GM23338 (cell line): ENCODE results near the gene PPP1R12A. TPM values are rescaled to one million over a fixed set of nuclear protein-coding genes. Genes with fewer than 3 reads are reported as not detected.

Experiments used
- ATAC-seq: fragments of 200-7000 bp; cut with Tn5 transposase; 3 replicates; pipeline ENCODE4 v1.9.1; 2020
- DNase-seq: peaks from one replicate; pipeline ENCODE4 v3.0.0-alpha.2; 2015; ENCODE audit warnings: low spot score
- H2AFZ ChIP-seq: fragments of 200-600 bp; sonication (generic); 2 replicates; pipeline ENCODE4 v1.8.0; 2016; ENCODE audit warnings: antibody characterized with exemption, mild to moderate bottlenecking, moderate library complexity
- H3F3A ChIP-seq: fragments of 200-600 bp; sonication (generic); replicated peaks from 2 replicates; pipeline ENCODE4 v1.8.0; 2017; ENCODE audit warnings: antibody characterized with exemption, mixed run types, low read depth
- H3K27ac ChIP-seq: fragments of 200-600 bp; sonication (generic); 2 replicates; pipeline ENCODE4 v1.6.1; 2016; ENCODE audit warnings: low read depth
- H3K27me3 ChIP-seq: fragments of 200-600 bp; sonication (generic); 2 replicates; pipeline ENCODE4 v1.8.0; 2016; ENCODE audit warnings: mild to moderate bottlenecking, mixed run types, moderate library complexity; ENCODE audit not compliant: insufficient read depth
- H3K36me3 ChIP-seq: fragments of 200-600 bp; sonication (generic); 2 replicates; pipeline ENCODE4 v1.8.0; 2016; ENCODE audit warnings: mild to moderate bottlenecking; ENCODE audit not compliant: insufficient read depth
- H3K4me1 ChIP-seq: fragments of 200-600 bp; sonication (generic); 2 replicates; pipeline ENCODE4 v1.8.0; 2016; ENCODE audit warnings: mild to moderate bottlenecking, moderate library complexity; ENCODE audit not compliant: insufficient read depth
- H3K4me2 ChIP-seq: fragments of 200-600 bp; sonication (generic); 2 replicates; pipeline ENCODE4 v1.7.1; 2017; ENCODE audit warnings: mixed run types
- H3K4me3 ChIP-seq: fragments of 200-600 bp; sonication (generic); 2 replicates; pipeline ENCODE4 v1.6.1; 2016; ENCODE audit warnings: mixed run types
- H3K79me2 ChIP-seq: fragments of 200-600 bp; sonication (generic); replicated peaks from 2 replicates; pipeline ENCODE4 v1.8.0; 2017; ENCODE audit warnings: mild to moderate bottlenecking; ENCODE audit not compliant: insufficient read depth
- H3K9me2 ChIP-seq: fragments of 200-600 bp; sonication (generic); 2 replicates; pipeline ENCODE4 v1.8.0; 2017; ENCODE audit not compliant: insufficient read depth
- H4K20me1 ChIP-seq: fragments of 200-600 bp; sonication (generic); replicated peaks from 2 replicates; pipeline ENCODE4 v1.8.0; 2017; ENCODE audit warnings: mild to moderate bottlenecking; ENCODE audit not compliant: insufficient read depth
- H3K27ac Mint-ChIP-seq: 2 replicates; pipeline ENCODE4 v1.8.0; 2020; ENCODE audit warnings: inconsistent platforms, mild to moderate bottlenecking, moderate library complexity, mixed read lengths
- H3K27me3 Mint-ChIP-seq: 3 replicates; pipeline ENCODE4 v1.8.0; 2022; ENCODE audit warnings: low read depth, mild to moderate bottlenecking, moderate library complexity, mixed read lengths, inconsistent platforms; ENCODE audit not compliant: insufficient read depth, poor library complexity
- H3K36me3 Mint-ChIP-seq: 3 replicates; pipeline ENCODE4 v1.8.0; 2021; ENCODE audit warnings: low read depth, mild to moderate bottlenecking, inconsistent platforms, moderate library complexity, mixed read lengths
- H3K4me1 Mint-ChIP-seq: 3 replicates; pipeline ENCODE4 v1.8.0; 2020; ENCODE audit warnings: mild to moderate bottlenecking, inconsistent platforms, mixed read lengths
- H3K4me3 Mint-ChIP-seq: 3 replicates; pipeline ENCODE4 v1.8.0; 2021; ENCODE audit warnings: moderate library complexity, mild to moderate bottlenecking, inconsistent platforms, mixed read lengths
- H3K9me3 Mint-ChIP-seq: 3 replicates; pipeline ENCODE4 v1.8.0; 2020; ENCODE audit warnings: moderate library complexity, mild to moderate bottlenecking, inconsistent platforms, mixed read lengths
- CREB1 ChIP-seq: fragments of 250-450 bp; sonication (Bioruptor Pico); IDR thresholded peaks from 2 replicates; pipeline ENCODE4 v1.5.0; 2020; ENCODE audit warnings: low read depth, mild to moderate bottlenecking, moderate library complexity
- EZH2 ChIP-seq: fragments of 200-600 bp; sonication (generic); IDR thresholded peaks from one replicate; pipeline ENCODE4 v1.8.0; 2017; ENCODE audit warnings: antibody characterized with exemption, mild to moderate bottlenecking, low read depth; ENCODE audit not compliant: unreplicated experiment
- EZH2phosphoT487 ChIP-seq: fragments of 200-600 bp; sonication (generic); IDR thresholded peaks from one replicate; pipeline ENCODE4 v1.8.1; 2018; ENCODE audit warnings: antibody characterized with exemption; ENCODE audit not compliant: unreplicated experiment
- POLR2AphosphoS5 ChIP-seq: IDR thresholded peaks from 2 replicates; pipeline ENCODE4 v1.6.1; 2016; ENCODE audit warnings: antibody characterized with exemption, low read depth
- STAT1 ChIP-seq: IDR thresholded peaks from one replicate; pipeline ENCODE4 v1.6.1; 2016; ENCODE audit warnings: antibody characterized with exemption; ENCODE audit not compliant: unreplicated experiment
- ZNF114 ChIP-seq: fragments of 250-450 bp; sonication (Bioruptor Pico); IDR thresholded peaks from 2 replicates; pipeline ENCODE4 v1.5.0; 2020; ENCODE audit warnings: mild to moderate bottlenecking, moderate library complexity
- ZNF331 ChIP-seq: fragments of 250-450 bp; sonication (Bioruptor Pico); IDR thresholded peaks from 2 replicates; pipeline ENCODE4 v1.5.0; 2020; ENCODE audit warnings: low read depth, mild to moderate bottlenecking, moderate library complexity
- polyA plus RNA-seq: library from polyadenylated mRNA; unstranded; fragments of >200 nt; fragmentation: Nextera tagmentation; extraction: Ambion mirVana; gene quantifications from 2 replicates; pipeline ENCODE4 v1.2.1, GENCODE V29; 2016
- total RNA-seq: library from RNA; depleted of rRNA; stranded (reverse); fragments of >200 nt; shearing (Covaris generic); gene quantifications from 2 replicates; pipeline ENCODE4 v1.2.3, GENCODE V29; 2014
- TF ChIP-seq, protein P1 (sequence below), 2 experiments: fragments of 200-600 bp in 1 of 2; sonication (generic) in 1 of 2; conservative IDR thresholded peaks; 2 replicates each; pipeline versions ENCODE4 v1.5.1 to v1.6.1; 2016 to 2017; ENCODE audit warnings: antibody characterized with exemption in 2 of 2, low read depth in 2 of 2, mild to moderate bottlenecking in 2 of 2, moderate library complexity in 1 of 2
- TF ChIP-seq, protein P2 (sequence below): IDR thresholded peaks from 2 replicates; pipeline ENCODE4 v1.6.1; 2016; ENCODE audit warnings: antibody characterized with exemption
- TF ChIP-seq, protein P3 (sequence below): IDR thresholded peaks from one replicate; pipeline ENCODE4 v1.6.1; 2018; ENCODE audit warnings: antibody characterized with exemption; ENCODE audit not compliant: unreplicated experiment
- TF ChIP-seq, protein P4 (sequence below): fragments of 250-450 bp; sonication (Bioruptor Pico); IDR thresholded peaks from 2 replicates; pipeline ENCODE4 v1.5.0; 2020; ENCODE audit warnings: mild to moderate bottlenecking, moderate library complexity

The PPP1R12A gene
- total and polyA plus RNA-seq, 2 experiments from 2014 or later, result 91.6 to 146 TPM

DNA sequence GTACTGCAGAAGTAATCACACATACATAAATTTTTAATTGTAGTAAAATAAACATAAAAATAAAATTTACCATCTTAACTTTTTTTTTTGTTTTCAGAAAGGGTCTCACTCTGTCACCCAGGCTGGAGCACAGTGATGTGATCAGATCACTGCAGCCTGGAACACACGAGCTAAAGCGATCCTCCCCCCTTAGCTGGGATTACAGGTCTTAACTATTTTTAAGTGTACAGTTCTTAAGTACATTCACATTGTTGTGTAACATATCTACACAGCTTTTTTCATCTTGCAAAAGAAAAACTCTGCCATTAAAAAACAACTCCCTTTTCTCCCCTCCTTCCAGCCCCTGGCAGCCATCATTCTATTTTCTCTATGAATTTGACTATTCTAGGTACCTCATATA lies 92.3 kb downstream of the PPP1R12A start (continued):
- TF ChIP-seq, protein P1, sequence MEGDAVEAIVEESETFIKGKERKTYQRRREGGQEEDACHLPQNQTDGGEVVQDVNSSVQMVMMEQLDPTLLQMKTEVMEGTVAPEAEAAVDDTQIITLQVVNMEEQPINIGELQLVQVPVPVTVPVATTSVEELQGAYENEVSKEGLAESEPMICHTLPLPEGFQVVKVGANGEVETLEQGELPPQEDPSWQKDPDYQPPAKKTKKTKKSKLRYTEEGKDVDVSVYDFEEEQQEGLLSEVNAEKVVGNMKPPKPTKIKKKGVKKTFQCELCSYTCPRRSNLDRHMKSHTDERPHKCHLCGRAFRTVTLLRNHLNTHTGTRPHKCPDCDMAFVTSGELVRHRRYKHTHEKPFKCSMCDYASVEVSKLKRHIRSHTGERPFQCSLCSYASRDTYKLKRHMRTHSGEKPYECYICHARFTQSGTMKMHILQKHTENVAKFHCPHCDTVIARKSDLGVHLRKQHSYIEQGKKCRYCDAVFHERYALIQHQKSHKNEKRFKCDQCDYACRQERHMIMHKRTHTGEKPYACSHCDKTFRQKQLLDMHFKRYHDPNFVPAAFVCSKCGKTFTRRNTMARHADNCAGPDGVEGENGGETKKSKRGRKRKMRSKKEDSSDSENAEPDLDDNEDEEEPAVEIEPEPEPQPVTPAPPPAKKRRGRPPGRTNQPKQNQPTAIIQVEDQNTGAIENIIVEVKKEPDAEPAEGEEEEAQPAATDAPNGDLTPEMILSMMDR (conservative IDR thresholded peaks at IDR 0.05; ENCODE audit: low read depth in 2 of 2), result no peak
- TF ChIP-seq EZH2phosphoT487, result no peak
- TF ChIP-seq, protein P2, sequence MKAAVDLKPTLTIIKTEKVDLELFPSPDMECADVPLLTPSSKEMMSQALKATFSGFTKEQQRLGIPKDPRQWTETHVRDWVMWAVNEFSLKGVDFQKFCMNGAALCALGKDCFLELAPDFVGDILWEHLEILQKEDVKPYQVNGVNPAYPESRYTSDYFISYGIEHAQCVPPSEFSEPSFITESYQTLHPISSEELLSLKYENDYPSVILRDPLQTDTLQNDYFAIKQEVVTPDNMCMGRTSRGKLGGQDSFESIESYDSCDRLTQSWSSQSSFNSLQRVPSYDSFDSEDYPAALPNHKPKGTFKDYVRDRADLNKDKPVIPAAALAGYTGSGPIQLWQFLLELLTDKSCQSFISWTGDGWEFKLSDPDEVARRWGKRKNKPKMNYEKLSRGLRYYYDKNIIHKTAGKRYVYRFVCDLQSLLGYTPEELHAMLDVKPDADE, result no peak
- TF ChIP-seq, protein P3, sequence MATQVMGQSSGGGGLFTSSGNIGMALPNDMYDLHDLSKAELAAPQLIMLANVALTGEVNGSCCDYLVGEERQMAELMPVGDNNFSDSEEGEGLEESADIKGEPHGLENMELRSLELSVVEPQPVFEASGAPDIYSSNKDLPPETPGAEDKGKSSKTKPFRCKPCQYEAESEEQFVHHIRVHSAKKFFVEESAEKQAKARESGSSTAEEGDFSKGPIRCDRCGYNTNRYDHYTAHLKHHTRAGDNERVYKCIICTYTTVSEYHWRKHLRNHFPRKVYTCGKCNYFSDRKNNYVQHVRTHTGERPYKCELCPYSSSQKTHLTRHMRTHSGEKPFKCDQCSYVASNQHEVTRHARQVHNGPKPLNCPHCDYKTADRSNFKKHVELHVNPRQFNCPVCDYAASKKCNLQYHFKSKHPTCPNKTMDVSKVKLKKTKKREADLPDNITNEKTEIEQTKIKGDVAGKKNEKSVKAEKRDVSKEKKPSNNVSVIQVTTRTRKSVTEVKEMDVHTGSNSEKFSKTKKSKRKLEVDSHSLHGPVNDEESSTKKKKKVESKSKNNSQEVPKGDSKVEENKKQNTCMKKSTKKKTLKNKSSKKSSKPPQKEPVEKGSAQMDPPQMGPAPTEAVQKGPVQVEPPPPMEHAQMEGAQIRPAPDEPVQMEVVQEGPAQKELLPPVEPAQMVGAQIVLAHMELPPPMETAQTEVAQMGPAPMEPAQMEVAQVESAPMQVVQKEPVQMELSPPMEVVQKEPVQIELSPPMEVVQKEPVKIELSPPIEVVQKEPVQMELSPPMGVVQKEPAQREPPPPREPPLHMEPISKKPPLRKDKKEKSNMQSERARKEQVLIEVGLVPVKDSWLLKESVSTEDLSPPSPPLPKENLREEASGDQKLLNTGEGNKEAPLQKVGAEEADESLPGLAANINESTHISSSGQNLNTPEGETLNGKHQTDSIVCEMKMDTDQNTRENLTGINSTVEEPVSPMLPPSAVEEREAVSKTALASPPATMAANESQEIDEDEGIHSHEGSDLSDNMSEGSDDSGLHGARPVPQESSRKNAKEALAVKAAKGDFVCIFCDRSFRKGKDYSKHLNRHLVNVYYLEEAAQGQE, result no peak
- no peak for TF ChIP-seq POLR2AphosphoS5
- no peak for TF ChIP-seq EZH2
- TF ChIP-seq STAT1, result no peak
- no peak for TF ChIP-seq ZNF114 (CRISPR knock-in tag)

DNA sequence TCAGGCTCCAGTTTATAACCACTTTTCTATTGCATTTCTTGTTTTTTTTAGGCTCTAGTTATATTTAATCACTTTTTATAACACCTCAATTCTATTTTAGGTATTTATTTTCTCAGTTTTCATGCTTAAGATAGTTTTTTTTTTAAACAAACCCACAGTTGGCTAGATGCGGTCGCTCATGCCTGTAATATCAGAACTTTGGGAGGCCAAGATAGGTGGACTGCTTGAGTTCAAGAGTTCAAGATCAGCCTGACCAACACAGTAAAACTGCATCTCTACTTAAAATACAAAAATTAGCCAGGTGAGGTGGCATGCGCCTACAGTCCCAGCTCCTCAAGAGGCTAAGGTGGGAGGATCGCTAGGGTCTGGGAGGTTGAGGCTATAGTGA lies 93.0 kb downstream of the PPP1R12A start:
- DNase-seq (no peak), ATAC-seq (no peak)
- peaks cover 18% of the 10 kb centered on the region; the same call in 1 of the 2 replicates for H3K36me3 ChIP-seq
- Mint-ChIP-seq H3K9me3 (peaks cover 30% of the 10 kb centered on the region), H3K4me1 (peaks cover 17% of the 10 kb centered on the region), H3K36me3 (peaks cover 68% of the 10 kb centered on the region), H3K4me3 (no peak overlapping the region), H3K27ac (no peak overlapping the region), H3K27me3 (no peaks in the 10 kb centered on the region)
- H4K20me1 ChIP-seq, result no peaks in the 10 kb centered on the region
- peaks cover 9% of the 10 kb centered on the region for H3K4me1 ChIP-seq
- no peaks in the 10 kb centered on the region for H3F3A ChIP-seq
- H3K4me2 ChIP-seq, result no peak overlapping the region
- no peak overlapping the region for H3K4me3 ChIP-seq
- H2AFZ ChIP-seq, result no peak overlapping the region
- H3K79me2 ChIP-seq, result peaks cover 40% of the 10 kb centered on the region
- H3K9me2 ChIP-seq, result no peaks in the 10 kb centered on the region
- H3K27me3 ChIP-seq, result no peaks in the 10 kb centered on the region
- H3K27ac ChIP-seq, result no peak overlapping the region
- TF ChIP-seq STAT1, result no peak
- TF ChIP-seq, protein P4, sequence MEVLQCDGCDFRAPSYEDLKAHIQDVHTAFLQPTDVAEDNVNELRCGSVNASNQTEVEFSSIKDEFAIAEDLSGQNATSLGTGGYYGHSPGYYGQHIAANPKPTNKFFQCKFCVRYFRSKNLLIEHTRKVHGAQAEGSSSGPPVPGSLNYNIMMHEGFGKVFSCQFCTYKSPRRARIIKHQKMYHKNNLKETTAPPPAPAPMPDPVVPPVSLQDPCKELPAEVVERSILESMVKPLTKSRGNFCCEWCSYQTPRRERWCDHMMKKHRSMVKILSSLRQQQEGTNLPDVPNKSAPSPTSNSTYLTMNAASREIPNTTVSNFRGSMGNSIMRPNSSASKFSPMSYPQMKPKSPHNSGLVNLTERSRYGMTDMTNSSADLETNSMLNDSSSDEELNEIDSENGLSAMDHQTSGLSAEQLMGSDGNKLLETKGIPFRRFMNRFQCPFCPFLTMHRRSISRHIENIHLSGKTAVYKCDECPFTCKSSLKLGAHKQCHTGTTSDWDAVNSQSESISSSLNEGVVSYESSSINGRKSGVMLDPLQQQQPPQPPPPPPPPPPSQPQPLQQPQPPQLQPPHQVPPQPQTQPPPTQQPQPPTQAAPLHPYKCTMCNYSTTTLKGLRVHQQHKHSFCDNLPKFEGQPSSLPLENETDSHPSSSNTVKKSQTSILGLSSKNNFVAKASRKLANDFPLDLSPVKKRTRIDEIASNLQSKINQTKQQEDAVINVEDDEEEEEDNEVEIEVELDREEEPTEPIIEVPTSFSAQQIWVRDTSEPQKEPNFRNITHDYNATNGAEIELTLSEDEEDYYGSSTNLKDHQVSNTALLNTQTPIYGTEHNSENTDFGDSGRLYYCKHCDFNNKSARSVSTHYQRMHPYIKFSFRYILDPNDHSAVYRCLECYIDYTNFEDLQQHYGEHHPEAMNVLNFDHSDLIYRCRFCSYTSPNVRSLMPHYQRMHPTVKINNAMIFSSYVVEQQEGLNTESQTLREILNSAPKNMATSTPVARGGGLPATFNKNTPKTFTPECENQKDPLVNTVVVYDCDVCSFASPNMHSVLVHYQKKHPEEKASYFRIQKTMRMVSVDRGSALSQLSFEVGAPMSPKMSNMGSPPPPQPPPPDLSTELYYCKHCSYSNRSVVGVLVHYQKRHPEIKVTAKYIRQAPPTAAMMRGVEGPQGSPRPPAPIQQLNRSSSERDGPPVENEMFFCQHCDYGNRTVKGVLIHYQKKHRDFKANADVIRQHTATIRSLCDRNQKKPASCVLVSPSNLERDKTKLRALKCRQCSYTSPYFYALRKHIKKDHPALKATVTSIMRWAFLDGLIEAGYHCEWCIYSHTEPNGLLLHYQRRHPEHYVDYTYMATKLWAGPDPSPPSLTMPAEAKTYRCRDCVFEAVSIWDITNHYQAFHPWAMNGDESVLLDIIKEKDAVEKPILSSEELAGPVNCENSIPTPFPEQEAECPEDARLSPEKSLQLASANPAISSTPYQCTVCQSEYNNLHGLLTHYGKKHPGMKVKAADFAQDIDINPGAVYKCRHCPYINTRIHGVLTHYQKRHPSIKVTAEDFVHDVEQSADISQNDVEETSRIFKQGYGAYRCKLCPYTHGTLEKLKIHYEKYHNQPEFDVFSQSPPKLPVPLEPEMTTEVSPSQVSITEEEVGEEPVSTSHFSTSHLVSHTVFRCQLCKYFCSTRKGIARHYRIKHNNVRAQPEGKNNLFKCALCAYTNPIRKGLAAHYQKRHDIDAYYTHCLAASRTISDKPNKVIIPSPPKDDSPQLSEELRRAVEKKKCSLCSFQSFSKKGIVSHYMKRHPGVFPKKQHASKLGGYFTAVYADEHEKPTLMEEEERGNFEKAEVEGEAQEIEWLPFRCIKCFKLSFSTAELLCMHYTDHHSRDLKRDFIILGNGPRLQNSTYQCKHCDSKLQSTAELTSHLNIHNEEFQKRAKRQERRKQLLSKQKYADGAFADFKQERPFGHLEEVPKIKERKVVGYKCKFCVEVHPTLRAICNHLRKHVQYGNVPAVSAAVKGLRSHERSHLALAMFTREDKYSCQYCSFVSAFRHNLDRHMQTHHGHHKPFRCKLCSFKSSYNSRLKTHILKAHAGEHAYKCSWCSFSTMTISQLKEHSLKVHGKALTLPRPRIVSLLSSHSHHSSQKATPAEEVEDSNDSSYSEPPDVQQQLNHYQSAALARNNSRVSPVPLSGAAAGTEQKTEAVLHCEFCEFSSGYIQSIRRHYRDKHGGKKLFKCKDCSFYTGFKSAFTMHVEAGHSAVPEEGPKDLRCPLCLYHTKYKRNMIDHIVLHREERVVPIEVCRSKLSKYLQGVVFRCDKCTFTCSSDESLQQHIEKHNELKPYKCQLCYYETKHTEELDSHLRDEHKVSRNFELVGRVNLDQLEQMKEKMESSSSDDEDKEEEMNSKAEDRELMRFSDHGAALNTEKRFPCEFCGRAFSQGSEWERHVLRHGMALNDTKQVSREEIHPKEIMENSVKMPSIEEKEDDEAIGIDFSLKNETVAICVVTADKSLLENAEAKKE (CRISPR knock-in tag), result no peak
- TF ChIP-seq ZNF114 (CRISPR knock-in tag), result no peak
- TF ChIP-seq POLR2AphosphoS5, result no peak
- TF ChIP-seq CREB1, result no peak
- TF ChIP-seq EZH2, result no peak
- TF ChIP-seq ZNF331, result no peak
